Type B pancreatic cell (in vitro differentiated cells): Measurements from ENCODE around the gene MTREX. TPM values are rescaled to one million over a fixed set of nuclear protein-coding genes. Genes with fewer than 3 reads are reported as not detected.

Experiments used
- DNase-seq: peaks from one replicate; pipeline ENCODE4 v3.0.0; 2021; ENCODE audit warnings: mixed read lengths; ENCODE audit not compliant: unreplicated experiment; ENCODE audit errors: extremely low spot score
- H3K27ac Mint-ChIP-seq: 2 replicates; pipeline ENCODE4 v1.8.0; 2021; ENCODE audit warnings: mild to moderate bottlenecking, mixed read lengths
- H3K27me3 Mint-ChIP-seq: 2 replicates; pipeline ENCODE4 v1.8.0; 2021; ENCODE audit warnings: mixed read lengths
- H3K36me3 Mint-ChIP-seq: 2 replicates; pipeline ENCODE4 v1.8.0; 2021; ENCODE audit warnings: mixed read lengths
- H3K4me1 Mint-ChIP-seq: one replicate; pipeline ENCODE4 v1.8.0; 2021; ENCODE audit warnings: mixed read lengths; ENCODE audit not compliant: unreplicated experiment
- H3K4me3 Mint-ChIP-seq: 2 replicates; pipeline ENCODE4 v1.8.0; 2021; ENCODE audit warnings: mild to moderate bottlenecking, mixed read lengths
- H3K9me3 Mint-ChIP-seq: 2 replicates; pipeline ENCODE4 v1.8.0; 2021; ENCODE audit warnings: mixed read lengths
- long read RNA-seq: library from polyadenylated mRNA; unstranded; transcript quantifications from one replicate; pipeline ENCODE4 v2.0.0, GENCODE V29; 2020
- total RNA-seq: library from RNA; stranded (reverse); gene quantifications from 2 replicates; pipeline ENCODE4 v1.2.1, GENCODE V29; 2021; ENCODE audit warnings: low replicate concordance
- TF ChIP-seq, protein P1 (sequence below): fragments of 200-600 bp; sonication (generic); conservative IDR thresholded peaks from 2 replicates; pipeline ENCODE4 v1.5.0; 2021; ENCODE audit warnings: antibody characterized with exemption, mild to moderate bottlenecking

Gene MTREX
- 66.0 and 77.5 TPM in 2 replicates for total RNA-seq
- long read RNA-seq, full-length matches to known transcripts, result 53 of 92 reads
- long read RNA-seq, partial matches to known transcripts, result 28 of 92 reads
- long read RNA-seq, other reads (novel, unspliced or antisense), result 11 of 92 reads

GRCh38 chr5:55307383-55308253, at the start of gene MTREX, which contains the start of gene DHX29:
TSS of gene MTREX (plus strand) at chr5:55307989. CDS start at chr5:55308014, 25 bp downstream.
TSS of gene DHX29 (minus strand) at chr5:55307694. CDS start at chr5:55307573, 121 bp downstream.
- TF ChIP-seq, protein P1, sequence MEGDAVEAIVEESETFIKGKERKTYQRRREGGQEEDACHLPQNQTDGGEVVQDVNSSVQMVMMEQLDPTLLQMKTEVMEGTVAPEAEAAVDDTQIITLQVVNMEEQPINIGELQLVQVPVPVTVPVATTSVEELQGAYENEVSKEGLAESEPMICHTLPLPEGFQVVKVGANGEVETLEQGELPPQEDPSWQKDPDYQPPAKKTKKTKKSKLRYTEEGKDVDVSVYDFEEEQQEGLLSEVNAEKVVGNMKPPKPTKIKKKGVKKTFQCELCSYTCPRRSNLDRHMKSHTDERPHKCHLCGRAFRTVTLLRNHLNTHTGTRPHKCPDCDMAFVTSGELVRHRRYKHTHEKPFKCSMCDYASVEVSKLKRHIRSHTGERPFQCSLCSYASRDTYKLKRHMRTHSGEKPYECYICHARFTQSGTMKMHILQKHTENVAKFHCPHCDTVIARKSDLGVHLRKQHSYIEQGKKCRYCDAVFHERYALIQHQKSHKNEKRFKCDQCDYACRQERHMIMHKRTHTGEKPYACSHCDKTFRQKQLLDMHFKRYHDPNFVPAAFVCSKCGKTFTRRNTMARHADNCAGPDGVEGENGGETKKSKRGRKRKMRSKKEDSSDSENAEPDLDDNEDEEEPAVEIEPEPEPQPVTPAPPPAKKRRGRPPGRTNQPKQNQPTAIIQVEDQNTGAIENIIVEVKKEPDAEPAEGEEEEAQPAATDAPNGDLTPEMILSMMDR, result peak; percentile 11
- H3K36me3 Mint-ChIP-seq, result peaks cover 12% of the 10 kb centered on the region
- no peak within 1 kb of the TSS for H3K27ac Mint-ChIP-seq

DNA sequence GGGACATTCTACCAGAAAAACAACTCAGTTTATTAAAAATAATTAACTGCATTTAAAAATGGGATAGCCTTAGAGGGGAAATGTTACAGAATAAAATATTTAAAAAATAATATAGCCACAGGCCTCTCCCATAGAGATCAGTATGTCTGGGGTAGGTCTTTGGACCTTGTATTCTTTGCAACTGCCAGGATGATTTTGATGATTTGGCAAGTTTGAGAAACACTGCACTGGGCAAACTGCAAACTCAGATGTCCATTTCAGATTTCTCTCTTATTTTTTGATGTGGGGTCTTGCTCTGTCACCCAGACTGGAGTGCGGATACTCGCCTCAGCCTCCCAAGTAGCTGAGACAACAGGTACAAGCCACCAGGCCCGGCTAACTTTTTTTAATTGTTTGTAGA, 49.5 kb upstream of the MTREX start:
- no peaks in the 10 kb centered on the region for H3K4me1 Mint-ChIP-seq
- TF ChIP-seq, protein P1, result no peak

More at GRCh38 chr5:55307383-55308253, at the start of gene MTREX, which contains the start of gene DHX29:
- H3K27me3 Mint-ChIP-seq, result no peaks in the 10 kb centered on the region
- DNase-seq, result peak; percentile 90
- H3K9me3 Mint-ChIP-seq, result no peaks in the 10 kb centered on the region
- H3K4me1 Mint-ChIP-seq, result peaks cover 12% of the 10 kb centered on the region
- H3K4me3 Mint-ChIP-seq, result no peak within 1 kb of the TSS

GRCh38 chr5:55276771-55277170, 31.0 kb upstream of the MTREX start:
- H3K36me3 Mint-ChIP-seq, result peaks cover 14% of the 10 kb centered on the region
- TF ChIP-seq, protein P1, result no peak
- DNase-seq, result no peak
- no peak overlapping the region for H3K4me3 Mint-ChIP-seq
- no peak overlapping the region for H3K27ac Mint-ChIP-seq
- no peaks in the 10 kb centered on the region for H3K9me3 Mint-ChIP-seq
- no peaks in the 10 kb centered on the region for H3K4me1 Mint-ChIP-seq
- H3K27me3 Mint-ChIP-seq, result no peaks in the 10 kb centered on the region

More for the DNA sequence above, 49.5 kb upstream of the MTREX start:
- no peaks in the 10 kb centered on the region for H3K27me3 Mint-ChIP-seq
- no peak for DNase-seq
- H3K4me3 Mint-ChIP-seq, result no peak overlapping the region
- no peak overlapping the region for H3K27ac Mint-ChIP-seq
- no peaks in the 10 kb centered on the region for H3K9me3 Mint-ChIP-seq
- peaks cover 10% of the 10 kb centered on the region for H3K36me3 Mint-ChIP-seq

GRCh38 chr5:55278778-55279177, 29.0 kb upstream of the MTREX start:
- Mint-ChIP-seq H3K4me3 (no peak overlapping the region), H3K4me1 (no peaks in the 10 kb centered on the region), H3K27me3 (no peaks in the 10 kb centered on the region), H3K9me3 (no peaks in the 10 kb centered on the region), H3K36me3 (peaks cover 8% of the 10 kb centered on the region), H3K27ac (no peak overlapping the region)
- DNase-seq, result no peak
- TF ChIP-seq, protein P1, result no peak

DNA sequence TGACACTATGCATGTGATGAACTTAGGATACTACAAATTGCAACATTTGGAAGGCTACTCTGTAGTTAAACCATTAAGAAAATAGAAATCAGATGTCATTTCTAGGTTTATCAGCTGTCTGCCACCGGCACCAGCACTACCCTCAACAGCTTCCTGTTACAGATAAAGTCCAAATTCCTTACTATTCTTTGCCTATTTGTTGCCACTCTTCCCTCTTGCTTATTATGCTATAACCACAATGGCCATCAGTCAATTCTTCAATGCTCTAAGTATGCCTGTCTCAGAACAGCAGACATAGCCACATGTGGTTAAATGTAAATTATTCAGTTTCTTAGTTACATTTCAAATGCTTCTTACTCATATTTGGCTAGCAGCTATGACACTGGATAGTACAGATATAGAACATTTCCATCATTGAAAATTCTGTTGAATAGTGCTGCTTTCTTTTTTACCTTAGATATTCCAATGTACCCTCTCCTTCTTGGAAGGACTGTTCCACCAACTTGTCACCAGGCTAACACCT, 21.3 kb upstream of the MTREX start:
- Mint-ChIP-seq H3K36me3 (peaks cover 7% of the 10 kb centered on the region), H3K27ac (no peak overlapping the region), H3K27me3 (no peaks in the 10 kb centered on the region), H3K4me1 (no peaks in the 10 kb centered on the region), H3K4me3 (no peak overlapping the region), H3K9me3 (no peaks in the 10 kb centered on the region)
- TF ChIP-seq, protein P1, result no peak
- no peak for DNase-seq
